ENCODE results near the gene GALNT1.

GALNT1 gene

GRCh38 chr18:35616664-35617423 lies 35.3 kb downstream of the GALNT1 start:
- DNase-seq (ENCODE audit: low read depth in 1 of 2, low spot score in 1 of 2) = peak in 1 of 2 donors; percentile 69

- no peak for DNase-seq (ENCODE audit: low read depth in 1 of 2, low spot score in 1 of 2)
These were observed 36.3 kb downstream of the GALNT1 start for GRCh38 chr18:35617865-35618264.

DNA sequence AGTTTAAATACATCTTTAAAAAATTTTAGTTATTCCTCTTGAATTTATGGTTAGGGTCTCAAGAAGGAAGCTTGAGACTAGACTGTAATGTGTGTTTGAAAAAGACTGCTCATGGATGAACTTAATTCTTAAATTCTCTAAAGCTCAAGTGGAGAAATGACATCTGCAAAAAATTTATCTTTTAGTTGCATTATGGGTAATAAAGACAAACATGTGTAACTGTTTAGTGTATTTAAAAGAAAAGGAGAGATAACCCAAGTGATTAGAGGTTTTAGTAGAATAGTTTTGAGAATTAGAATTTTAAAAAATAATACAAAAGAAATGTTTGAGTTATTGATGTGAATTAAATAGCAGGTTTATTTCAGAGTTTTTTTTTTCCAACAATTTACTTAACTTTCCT lies 36.7 kb downstream of the GALNT1 start:
- DNase-seq (ENCODE audit: low read depth in 1 of 2, low spot score in 1 of 2) = no peak

DNA sequence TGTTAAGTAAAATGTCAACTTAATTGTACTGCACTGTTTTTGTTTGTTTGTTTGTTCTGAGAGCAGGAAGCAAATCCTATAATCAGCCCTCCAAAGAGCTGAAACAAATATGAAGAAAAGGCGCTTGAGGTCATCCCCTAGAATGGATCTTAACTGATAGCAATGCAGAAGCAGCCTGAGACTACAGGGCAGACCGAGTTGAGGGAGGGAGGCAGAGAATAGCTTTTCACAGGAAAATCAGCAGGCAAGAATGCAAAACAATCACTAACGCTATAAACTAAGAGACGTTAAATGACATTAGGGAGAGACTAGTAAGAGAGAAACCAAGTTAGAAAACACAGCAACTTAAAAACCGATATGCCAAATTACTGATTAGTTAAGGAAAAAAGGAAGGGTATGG lies 37.2 kb downstream of the GALNT1 start:
- DNase-seq (ENCODE audit: low read depth in 1 of 2, low spot score in 1 of 2) = no peak

DNA sequence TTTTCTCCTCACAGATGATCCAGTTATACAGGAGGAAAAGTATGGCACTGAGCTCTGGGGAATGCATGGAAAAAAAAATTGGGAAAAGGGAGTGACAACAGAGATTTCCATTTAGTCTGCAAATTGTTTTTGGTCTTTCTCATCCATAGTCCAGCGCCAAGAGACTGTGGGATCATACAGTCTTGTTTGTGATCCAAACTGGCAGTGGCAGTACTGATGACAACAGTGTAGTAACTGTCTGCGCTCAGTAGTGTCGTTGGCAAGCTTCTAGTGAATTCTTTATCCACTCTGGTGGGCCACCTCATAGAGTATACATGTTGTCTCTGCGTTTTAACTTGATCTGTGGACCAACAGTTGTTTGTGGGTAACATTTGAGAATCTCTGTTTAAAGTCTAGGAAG lies 37.9 kb downstream of the GALNT1 start:
- DNase-seq (ENCODE audit: low read depth in 1 of 2, low spot score in 1 of 2) = no peak

- DNase-seq (ENCODE audit: low read depth in 1 of 2, low spot score in 1 of 2) = no peak
These were observed 38.4 kb downstream of the GALNT1 start for GRCh38 chr18:35619941-35620340.

DNA sequence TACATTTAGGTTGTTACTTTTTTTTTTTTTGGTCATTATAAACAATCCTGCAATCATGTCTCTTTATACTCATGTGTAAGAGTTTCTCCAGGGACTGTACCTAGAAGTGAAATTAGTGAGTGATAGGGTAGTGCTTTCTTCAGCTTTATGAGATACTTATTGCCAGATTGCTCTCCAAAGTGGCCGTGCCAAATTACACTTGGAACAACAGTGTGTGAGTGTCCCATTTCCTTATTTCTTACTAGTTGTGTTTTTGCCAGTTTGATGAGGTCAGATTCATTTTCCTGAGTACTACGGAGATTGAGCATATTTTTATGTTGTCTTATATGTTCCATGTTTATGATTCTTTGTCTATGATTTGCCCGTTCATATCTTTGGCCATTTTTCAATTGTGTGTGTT lies 39.2 kb downstream of the GALNT1 start:
- no peak for DNase-seq (ENCODE audit: low read depth in 1 of 2, low spot score in 1 of 2)

DNA sequence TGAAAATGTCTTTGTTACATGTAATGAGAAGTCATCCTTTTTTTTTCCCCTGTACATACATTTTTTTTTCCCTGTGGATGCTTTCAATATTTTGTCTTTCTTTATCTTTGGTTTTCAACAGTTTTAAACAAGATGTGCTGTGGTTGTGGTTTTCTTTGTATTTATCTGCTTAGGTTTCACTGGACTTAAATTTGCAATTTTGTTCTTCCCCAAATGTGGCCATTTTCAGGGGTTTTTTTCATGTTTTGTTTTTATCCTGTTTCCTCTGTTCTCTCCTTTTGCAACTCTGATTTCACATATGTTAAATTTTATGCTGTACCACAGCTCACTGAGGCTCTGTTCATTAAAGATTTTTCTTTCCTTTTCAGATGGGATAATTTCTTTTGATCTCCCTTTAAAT lies 41.7 kb downstream of the GALNT1 start:
- no peak for DNase-seq (ENCODE audit: low read depth in 1 of 2, low spot score in 1 of 2)

DNA sequence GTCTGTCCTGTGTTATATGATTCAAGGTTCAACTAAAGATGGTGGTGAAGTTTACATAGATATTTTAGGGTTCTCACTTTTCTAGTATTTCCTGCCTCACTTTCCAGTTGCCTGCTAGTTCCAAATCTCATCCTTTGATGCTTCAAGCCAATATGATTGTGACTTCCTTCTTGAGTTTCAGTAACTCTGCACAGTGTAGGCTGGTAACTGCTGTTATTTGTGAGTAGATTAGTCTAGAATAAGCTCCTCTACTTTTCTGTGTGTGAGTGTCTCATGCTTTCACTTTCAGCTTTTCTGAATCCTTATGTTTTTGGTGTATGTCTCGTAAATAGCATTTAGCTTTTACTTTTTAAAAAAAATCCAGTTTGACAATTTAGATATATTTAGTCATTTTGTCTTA lies 42.6 kb downstream of the GALNT1 start:
- no peak for DNase-seq (ENCODE audit: low read depth in 1 of 2, low spot score in 1 of 2)

DNA sequence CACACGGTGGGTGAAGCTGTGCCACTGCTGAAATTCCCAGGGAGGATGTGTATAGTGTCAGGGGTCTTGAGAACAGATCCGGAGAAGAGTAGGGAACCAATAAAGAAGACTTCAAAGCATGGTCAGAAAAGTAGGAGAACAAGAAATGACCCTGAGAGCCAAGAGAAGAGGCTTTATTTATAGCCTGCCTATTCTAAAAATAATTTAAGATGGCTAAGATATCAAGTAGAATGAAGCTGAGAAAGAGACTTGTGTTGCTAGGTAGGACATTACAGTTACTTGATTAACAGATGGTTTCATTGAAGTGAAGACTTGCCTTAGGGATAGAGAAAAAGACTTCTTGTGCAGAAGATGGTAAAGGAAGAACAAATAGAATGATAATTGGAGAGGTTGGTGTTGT lies 43.7 kb downstream of the GALNT1 start:
- DNase-seq (ENCODE audit: low read depth in 1 of 2, low spot score in 1 of 2) = no peak

- DNase-seq (ENCODE audit: low read depth in 1 of 2, low spot score in 1 of 2) = no peak
These were observed 52.2 kb downstream of the GALNT1 start for GRCh38 chr18:35633761-35634160.

DNA sequence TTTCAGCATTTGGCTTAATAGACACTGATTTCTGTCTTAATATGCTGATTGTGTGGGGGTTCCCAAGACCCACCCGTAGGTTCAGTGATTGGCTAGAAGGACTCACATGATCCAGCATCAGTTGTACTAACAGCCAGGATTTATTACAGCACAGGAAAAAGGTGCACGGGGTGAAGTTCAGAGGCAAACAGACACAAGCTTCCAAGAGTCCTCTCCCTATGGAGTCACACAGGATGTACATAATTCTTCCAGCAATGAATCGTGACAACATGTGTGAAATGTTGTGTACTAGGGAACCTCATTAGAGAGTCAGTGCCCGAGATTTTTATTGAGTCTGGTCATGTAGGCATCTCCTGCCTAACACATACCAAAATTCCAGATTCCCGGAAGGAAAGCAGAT lies 52.8 kb downstream of the GALNT1 start:
- no peak for DNase-seq (ENCODE audit: low read depth in 1 of 2, low spot score in 1 of 2)

GRCh38 chr18:35635170-35635569 lies 53.6 kb downstream of the GALNT1 start:
- no peak for DNase-seq (ENCODE audit: low read depth in 1 of 2, low spot score in 1 of 2)

- no peak for DNase-seq (ENCODE audit: low read depth in 1 of 2, low spot score in 1 of 2)
These were observed 55.7 kb downstream of the GALNT1 start for GRCh38 chr18:35637227-35637626.

DNA sequence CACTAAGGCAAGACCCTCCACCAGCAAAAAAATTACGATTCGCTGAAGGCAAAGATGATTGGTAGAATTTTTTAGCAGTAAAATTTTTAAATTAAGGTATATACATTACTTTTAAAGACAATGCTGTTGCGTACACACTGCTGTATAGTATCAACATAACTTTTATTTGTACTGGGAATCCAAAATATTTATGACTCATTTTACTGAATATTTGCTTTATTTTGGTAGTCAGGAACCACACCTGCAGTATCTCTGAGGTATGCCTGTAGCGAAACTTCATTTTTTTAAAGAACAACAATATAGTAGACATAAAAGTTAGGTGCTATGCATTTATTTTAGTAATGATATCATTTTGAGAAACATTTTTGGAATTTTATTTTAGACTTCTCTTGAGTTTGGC lies 57.8 kb downstream of the GALNT1 start:
- DNase-seq (ENCODE audit: low read depth in 1 of 2, low spot score in 1 of 2) = no peak

DNA sequence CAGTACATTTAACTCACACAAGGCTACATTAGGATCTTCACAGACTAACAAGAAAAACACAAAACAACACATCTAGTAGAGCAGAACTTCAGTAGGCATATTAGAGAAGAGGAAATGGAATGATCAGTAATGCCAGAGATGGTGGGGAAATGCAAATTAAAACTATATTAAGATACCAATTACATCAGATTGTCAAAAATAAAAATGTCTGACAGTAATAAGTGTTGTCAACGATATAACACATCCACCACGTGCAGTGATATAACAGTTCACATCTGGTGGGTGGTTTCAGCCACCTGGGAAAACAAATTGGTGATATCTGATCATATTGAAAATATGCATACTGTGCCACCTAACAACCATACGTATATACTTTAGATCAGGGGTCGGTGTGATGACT lies 59.9 kb downstream of the GALNT1 start:
- no peak for DNase-seq (ENCODE audit: low read depth in 1 of 2, low spot score in 1 of 2)

- DNase-seq (ENCODE audit: low read depth in 1 of 2, low spot score in 1 of 2) = no peak
These were observed 60.4 kb downstream of the GALNT1 start for GRCh38 chr18:35641916-35642315.

DNA sequence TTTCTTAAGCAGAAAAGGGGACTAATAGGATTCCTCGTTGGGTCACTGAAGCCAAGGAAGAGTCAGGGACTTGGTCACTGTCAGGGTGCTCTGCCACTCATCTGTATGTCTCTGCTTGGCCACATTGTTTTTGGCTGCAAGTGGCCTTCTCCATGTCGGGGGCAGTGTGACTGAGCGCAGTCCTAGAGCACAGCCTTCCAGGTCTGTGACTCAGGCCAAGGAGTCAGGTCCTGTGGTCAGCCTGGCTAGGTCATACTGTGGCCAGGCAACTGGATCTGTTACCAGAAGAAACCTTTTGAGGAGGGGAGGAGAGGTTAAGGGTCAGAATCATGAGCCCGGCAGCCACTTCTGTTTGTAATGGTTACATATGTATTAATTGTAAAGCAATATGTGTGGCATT lies 61.3 kb downstream of the GALNT1 start:
- DNase-seq (ENCODE audit: low read depth in 1 of 2, low spot score in 1 of 2) = no peak

DNA sequence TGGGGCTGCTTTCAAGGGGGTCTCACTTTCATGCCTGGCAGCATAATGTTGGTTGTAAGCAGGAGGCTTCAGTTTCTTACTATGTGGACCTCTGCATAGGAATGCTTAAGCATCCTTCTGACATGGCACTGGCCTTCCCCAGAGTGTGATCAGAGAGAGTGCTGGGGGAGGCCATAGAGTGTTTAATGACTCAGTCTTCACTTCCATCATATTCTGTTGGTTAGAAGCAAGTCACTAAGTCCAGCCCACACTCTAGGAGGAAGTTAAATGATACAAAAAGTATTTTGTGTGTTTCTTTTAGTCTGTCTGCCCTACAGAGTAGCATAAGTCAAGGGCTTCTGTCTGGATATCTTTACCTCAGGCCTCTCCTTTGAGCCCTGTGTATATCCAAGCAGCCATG lies 64.9 kb downstream of the GALNT1 start:
- no peak for DNase-seq (ENCODE audit: low read depth in 1 of 2, low spot score in 1 of 2)

DNA sequence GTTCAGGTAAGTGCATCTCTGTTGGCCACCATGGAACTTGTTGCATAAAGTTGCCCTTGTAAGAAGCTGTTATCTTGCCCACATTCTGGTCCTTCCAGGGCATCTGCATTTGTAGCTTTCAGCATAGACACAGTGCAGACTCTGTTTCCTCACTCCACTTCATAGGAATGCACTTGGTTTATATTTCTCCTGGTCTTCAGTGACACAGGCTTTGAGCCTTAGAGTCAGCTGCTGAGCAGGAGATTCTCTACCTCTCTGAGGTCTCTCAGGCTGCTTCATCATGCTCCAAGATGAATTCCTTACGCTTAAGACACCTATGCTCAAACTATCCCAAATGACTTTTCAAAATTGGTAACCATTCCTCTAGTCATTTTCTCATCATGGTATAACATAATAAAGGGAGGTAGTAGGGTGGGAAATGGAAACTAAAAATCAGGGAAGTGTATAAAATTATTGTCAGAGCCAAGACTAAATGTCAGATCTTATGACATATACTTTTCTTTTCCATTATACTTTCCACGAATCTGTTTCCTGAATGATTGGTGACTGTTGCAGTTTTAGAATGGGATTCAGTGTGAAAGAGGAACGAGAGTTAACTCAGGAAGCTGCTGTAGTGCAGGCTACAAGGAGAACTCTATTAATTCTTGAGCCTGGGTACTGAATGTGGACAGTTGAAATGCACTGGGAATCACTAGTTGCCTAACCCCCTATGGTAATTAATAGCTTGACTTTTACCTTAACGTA lies 72.0 kb downstream of the GALNT1 start:
- DNase-seq (ENCODE audit: low read depth in 1 of 2, low spot score in 1 of 2) = no peak

GRCh38 chr18:35658112-35658511 lies 76.6 kb downstream of the GALNT1 start:
- DNase-seq (ENCODE audit: low read depth in 1 of 2, low spot score in 1 of 2) = no peak

GRCh38 chr18:35661483-35662146 lies 80.1 kb downstream of the GALNT1 start:
- no peak for DNase-seq (ENCODE audit: low read depth in 1 of 2, low spot score in 1 of 2)

Data from activated CD4-positive, alpha-beta T cell treated with anti-CD3 and anti-CD28 coated beads, Interleukin-2, amount 50 U/mL, for 24 hours (primary cell).